ENCODE data around the gene CXCL5.

DNA sequence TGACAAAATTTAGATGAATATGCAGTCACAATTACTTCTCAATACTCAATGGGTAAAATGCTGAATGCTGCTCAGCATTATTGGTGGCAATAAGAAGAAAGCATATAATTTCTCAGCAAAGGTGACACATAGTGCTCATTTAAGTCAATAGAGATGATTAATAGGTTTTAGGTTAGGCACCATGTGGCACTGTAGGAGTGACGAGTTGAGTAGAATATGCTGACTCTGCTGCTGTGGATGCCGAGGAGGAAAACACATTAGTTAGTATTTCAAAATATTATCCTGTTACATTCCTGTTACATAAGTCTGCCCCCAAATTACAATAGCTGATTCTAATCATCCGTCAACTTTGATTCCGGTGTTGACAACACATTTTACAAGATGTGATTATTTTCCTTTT lies 13.7 kb upstream of the CXCL5 start:
- TF ChIP-seq CTCF (IDR thresholded peaks at IDR 0.05 in 8 of 11, conservative IDR thresholded peaks at IDR 0.05 in 3 of 11) (no peak), POLR2A (IDR thresholded peaks at IDR 0.05) (no peak), POLR2AphosphoS5 (IDR thresholded peaks at IDR 0.05) (no peak)

All from spleen (tissue), 7 donors.